ENCODE measurements around the gene GRK1.

DNA sequence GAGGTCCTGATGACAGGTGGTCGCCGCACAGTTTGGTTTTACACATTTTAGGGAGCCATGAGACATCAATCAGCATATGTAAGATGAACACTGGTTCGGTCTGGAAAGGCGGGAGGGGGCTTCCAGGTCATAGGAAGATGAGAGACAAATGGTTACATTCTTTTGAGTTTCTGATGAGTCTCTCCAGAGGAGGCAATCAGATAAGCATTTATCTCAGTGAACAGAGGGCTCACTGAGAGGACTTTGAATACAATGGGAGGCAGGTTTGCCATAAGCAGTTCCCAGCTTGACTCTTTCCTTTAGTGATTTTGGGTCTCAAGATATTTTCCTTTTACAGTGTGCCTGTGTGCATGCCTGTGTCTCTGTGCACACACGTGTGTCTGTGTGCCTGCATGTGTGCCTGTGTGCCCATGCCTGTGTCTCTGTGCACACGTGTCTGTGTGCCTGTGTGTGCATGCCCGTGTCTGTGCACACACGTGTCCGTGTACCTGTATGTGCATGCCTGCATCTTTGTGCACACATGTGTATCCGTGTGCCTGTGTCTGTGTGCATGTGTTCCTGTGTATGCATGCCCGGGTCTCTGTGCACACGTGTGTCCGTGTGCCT lies 56.5 kb downstream of the GRK1 start:
- TF ChIP-seq EZH2phosphoT487 (IDR thresholded peaks at IDR 0.05; ENCODE audit: unreplicated experiment) (no peak), CTCF (conservative IDR thresholded peaks at IDR 0.05; ENCODE audit: low read depth in 2 of 2) (no peak)

Data from GM23338 (cell line).